Endodermal cell (in vitro differentiated cells): ENCODE data around the gene TTC16. TPM values are rescaled to one million over a fixed set of nuclear protein-coding genes. Genes with fewer than 3 reads are reported as not detected.

ENCODE experiments used
- DNase-seq: peaks from one replicate; pipeline ENCODE4 v3.0.0-alpha.2; 2017
- H3K27ac ChIP-seq: 2 replicates; pipeline ENCODE4 v1.5.1; 2013; ENCODE audit warnings: mild to moderate bottlenecking, low read depth, low read length, moderate library complexity
- H3K27me3 ChIP-seq: 2 replicates; pipeline ENCODE4 v1.6.1; 2013; ENCODE audit warnings: mild to moderate bottlenecking, low read length, moderate library complexity; ENCODE audit not compliant: insufficient read depth, control insufficient read depth, poor library complexity, severe bottlenecking
- H3K36me3 ChIP-seq: 2 replicates; pipeline ENCODE4 v1.7.0; 2013; ENCODE audit warnings: mild to moderate bottlenecking, low read length, moderate library complexity; ENCODE audit not compliant: control insufficient read depth, insufficient read depth
- H3K4me1 ChIP-seq: one replicate; pipeline ENCODE4 v1.7.0; 2013; ENCODE audit warnings: low read length; ENCODE audit not compliant: control insufficient read depth, insufficient read depth
- H3K4me3 ChIP-seq: 2 replicates; pipeline ENCODE4 v1.5.1; 2013; ENCODE audit warnings: mild to moderate bottlenecking, low read length, moderate library complexity
- H3K9ac ChIP-seq: 2 replicates; pipeline ENCODE4 v1.6.1; 2013; ENCODE audit warnings: mild to moderate bottlenecking, low read length, moderate library complexity; ENCODE audit not compliant: poor library complexity, severe bottlenecking; ENCODE audit errors: extremely low read depth
- H3K9me3 ChIP-seq: 2 replicates; pipeline ENCODE4 v1.6.1; 2013; ENCODE audit warnings: mild to moderate bottlenecking, low read length, moderate library complexity; ENCODE audit not compliant: control insufficient read depth
- H3K27ac Mint-ChIP-seq: 2 replicates; pipeline ENCODE4 v1.8.0; 2020; ENCODE audit warnings: mixed read lengths
- H3K27me3 Mint-ChIP-seq: 2 replicates; pipeline ENCODE4 v1.8.0; 2021; ENCODE audit warnings: mild to moderate bottlenecking, mixed read lengths; ENCODE audit not compliant: insufficient read depth
- H3K36me3 Mint-ChIP-seq: 2 replicates; pipeline ENCODE4 v1.8.0; 2020; ENCODE audit warnings: low read depth, mixed read lengths
- H3K4me1 Mint-ChIP-seq: 2 replicates; pipeline ENCODE4 v1.8.0; 2020; ENCODE audit warnings: mixed read lengths
- H3K4me3 Mint-ChIP-seq: 2 replicates; pipeline ENCODE4 v1.8.0; 2020; ENCODE audit warnings: mild to moderate bottlenecking, moderate library complexity, mixed read lengths
- H3K9me3 Mint-ChIP-seq: 2 replicates; pipeline ENCODE4 v1.8.0; 2020; ENCODE audit warnings: mild to moderate bottlenecking, mixed read lengths
- WGBS, 2 experiments: methylation state at CpG; one replicate each; pipeline versions ENCODE4 v1.1.5 to v1.1.7; 2013; ENCODE audit warnings: missing lambda C conversion rate in 2 of 2, mixed read lengths in 1 of 2; ENCODE audit not compliant: insufficient coverage in 1 of 2, insufficient read length in 1 of 2; 5-methylcytosine and 5-hydroxymethylcytosine counted together
- total RNA-seq, 2 donors: library from RNA; stranded (reverse); fragmentation: NEBNext Ultra II Directional in 1 of 2; extraction: Animal tissue kit (Norgen Biotek cat#: 25700) in 1 of 2; gene quantifications; 2 replicates in 1 of 2; 3 replicates in 1 of 2; pipeline ENCODE4 v1.2.1, GENCODE V29; 2021
- TF ChIP-seq, protein P1 (sequence below): fragments of 200-600 bp; sonication (generic); conservative IDR thresholded peaks from 2 replicates; pipeline ENCODE4 v1.5.0; 2021; ENCODE audit warnings: antibody characterized with exemption, mild to moderate bottlenecking

TTC16 gene
- total RNA-seq, 2 donors from 2014 or later: not detected

- Histone ChIP-seq H3K4me3 (no peak overlapping the region), H3K4me1 (no peaks in the 10 kb centered on the region), H3K9ac (no peak overlapping the region), H3K9me3 (no peaks in the 10 kb centered on the region), H3K27me3 (no peaks in the 10 kb centered on the region), H3K27ac (no peak overlapping the region), H3K36me3 (no peaks in the 10 kb centered on the region)
- TF ChIP-seq, protein P1, sequence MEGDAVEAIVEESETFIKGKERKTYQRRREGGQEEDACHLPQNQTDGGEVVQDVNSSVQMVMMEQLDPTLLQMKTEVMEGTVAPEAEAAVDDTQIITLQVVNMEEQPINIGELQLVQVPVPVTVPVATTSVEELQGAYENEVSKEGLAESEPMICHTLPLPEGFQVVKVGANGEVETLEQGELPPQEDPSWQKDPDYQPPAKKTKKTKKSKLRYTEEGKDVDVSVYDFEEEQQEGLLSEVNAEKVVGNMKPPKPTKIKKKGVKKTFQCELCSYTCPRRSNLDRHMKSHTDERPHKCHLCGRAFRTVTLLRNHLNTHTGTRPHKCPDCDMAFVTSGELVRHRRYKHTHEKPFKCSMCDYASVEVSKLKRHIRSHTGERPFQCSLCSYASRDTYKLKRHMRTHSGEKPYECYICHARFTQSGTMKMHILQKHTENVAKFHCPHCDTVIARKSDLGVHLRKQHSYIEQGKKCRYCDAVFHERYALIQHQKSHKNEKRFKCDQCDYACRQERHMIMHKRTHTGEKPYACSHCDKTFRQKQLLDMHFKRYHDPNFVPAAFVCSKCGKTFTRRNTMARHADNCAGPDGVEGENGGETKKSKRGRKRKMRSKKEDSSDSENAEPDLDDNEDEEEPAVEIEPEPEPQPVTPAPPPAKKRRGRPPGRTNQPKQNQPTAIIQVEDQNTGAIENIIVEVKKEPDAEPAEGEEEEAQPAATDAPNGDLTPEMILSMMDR: no peak
- 75% methylated on average over 2 of the region's 2 CpGs; no CpG with 5 or more reads in 1 of the 2 experiments for WGBS, 2 experiments
- peak overlapping the region; percentile 10 for H3K27ac Mint-ChIP-seq
- H3K27me3 Mint-ChIP-seq: no peaks in the 10 kb centered on the region
- H3K9me3 Mint-ChIP-seq: no peaks in the 10 kb centered on the region
- H3K4me3 Mint-ChIP-seq: no peak overlapping the region
- peaks cover 37% of the 10 kb centered on the region for H3K36me3 Mint-ChIP-seq
- H3K4me1 Mint-ChIP-seq: no peaks in the 10 kb centered on the region
- DNase-seq: no peak
Measured at GRCh38 chr9:127679506-127679905, 36.4 kb upstream of the TTC16 start.

DNA sequence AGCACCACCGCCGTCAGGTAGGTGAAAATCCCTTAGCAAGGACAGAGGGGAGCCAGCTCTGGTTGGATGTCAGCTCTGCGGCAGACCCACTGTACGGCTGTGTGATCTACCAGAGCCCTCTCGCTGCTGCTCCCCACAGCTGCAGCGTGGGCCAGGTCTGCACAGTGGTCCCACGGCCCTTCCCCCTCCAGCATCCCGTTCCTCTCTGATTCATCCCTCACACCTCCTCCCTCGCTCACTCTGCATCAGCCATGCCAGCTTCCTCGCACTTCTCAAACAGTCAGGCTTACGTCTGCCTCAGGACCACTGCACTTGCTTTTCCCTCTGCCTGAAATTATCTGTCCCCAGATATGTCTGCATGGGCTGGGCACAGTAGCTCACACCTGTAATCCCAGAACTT lies 35.7 kb upstream of the TTC16 start:
- no peak overlapping the region for H3K4me3 ChIP-seq
- no peak for DNase-seq
- H3K27ac ChIP-seq: no peak overlapping the region
- H3K4me3 Mint-ChIP-seq: no peak overlapping the region
- TF ChIP-seq, protein P1: no peak
- peaks cover 37% of the 10 kb centered on the region for H3K36me3 Mint-ChIP-seq
- no peaks in the 10 kb centered on the region for H3K9me3 Mint-ChIP-seq
- no peaks in the 10 kb centered on the region for H3K4me1 ChIP-seq
- no peaks in the 10 kb centered on the region for H3K36me3 ChIP-seq
- H3K27me3 ChIP-seq: no peaks in the 10 kb centered on the region
- H3K9ac ChIP-seq: no peak overlapping the region
- no peaks in the 10 kb centered on the region for H3K4me1 Mint-ChIP-seq
- H3K27ac Mint-ChIP-seq: no peak overlapping the region
- no peaks in the 10 kb centered on the region for H3K27me3 Mint-ChIP-seq
- H3K9me3 ChIP-seq: no peaks in the 10 kb centered on the region
- WGBS, 2 experiments: 88 to 90% methylated on average over 10 to 11 of the region's 11 CpGs

- TF ChIP-seq, protein P1: no peak
- Mint-ChIP-seq H3K4me1 (no peaks in the 10 kb centered on the region), H3K27ac (no peak overlapping the region), H3K36me3 (peaks cover 37% of the 10 kb centered on the region), H3K9me3 (no peaks in the 10 kb centered on the region), H3K4me3 (no peak overlapping the region), H3K27me3 (no peaks in the 10 kb centered on the region)
- no peaks in the 10 kb centered on the region for H3K4me1 ChIP-seq
- no peak overlapping the region for H3K27ac ChIP-seq
- H3K9me3 ChIP-seq: no peaks in the 10 kb centered on the region
- no peaks in the 10 kb centered on the region for H3K36me3 ChIP-seq
- no peak overlapping the region for H3K4me3 ChIP-seq
- WGBS, 2 experiments: 91 to 96% methylated on average over 7 to 9 of the region's 9 CpGs
- no peak for DNase-seq
- H3K9ac ChIP-seq: no peak overlapping the region
- H3K27me3 ChIP-seq: no peaks in the 10 kb centered on the region
Measured at GRCh38 chr9:127680846-127681245, 35.0 kb upstream of the TTC16 start.
